ENCODE measurements around the gene CROCC2. TPM values are rescaled to one million over a fixed set of nuclear protein-coding genes. Genes with fewer than 3 reads are reported as not detected.

The CROCC2 gene
- polyA plus RNA-seq, 1 of the 3 experiments (the other 2 are of a cell fraction), result not detected

GRCh38 chr2:240873098-240873788, 32.9 kb upstream of the CROCC2 start:
- no peaks in the 10 kb centered on the region for H3K36me3 ChIP-seq (replicated peaks in 1 of 2; ENCODE audit: control insufficient read depth in 1 of 2, insufficient read depth in 2 of 2, low read length in 1 of 2)
- H2AFZ ChIP-seq (ENCODE audit: low read depth), result no peak overlapping the region
- H3K27me3 ChIP-seq (ENCODE audit: insufficient read depth), result no peaks in the 10 kb centered on the region
- H3K4me3 ChIP-seq (ENCODE audit: low read depth in 2 of 2, low read length in 1 of 2), result no peak overlapping the region
- no peaks in the 10 kb centered on the region for H3F3A ChIP-seq (replicated peaks; ENCODE audit: insufficient read depth)
- no peak overlapping the region for H3K4me2 ChIP-seq
- no peak overlapping the region for H3K9ac ChIP-seq
- H3K9me3 ChIP-seq, result no peaks in the 10 kb centered on the region
- TF ChIP-seq MEF2A (IDR thresholded peaks at IDR 0.05; ENCODE audit: borderline replicate concordance, low read depth) (no peak), SMC3 (IDR thresholded peaks at IDR 0.05; ENCODE audit: low read depth, low read length) (no peak), EP300 (IDR thresholded peaks at IDR 0.05; ENCODE audit: borderline replicate concordance in 1 of 2, low read depth in 1 of 2, low read length in 1 of 2) (no peak), FOXM1 (IDR thresholded peaks at IDR 0.05; ENCODE audit: low read depth) (no peak), CHD2 (IDR thresholded peaks at IDR 0.05; ENCODE audit: low read length, partially characterized antibody) (no peak), SIN3A (IDR thresholded peaks at IDR 0.05; ENCODE audit: borderline replicate concordance, low read depth, low read length) (no peak)
- TF ChIP-seq, protein P1, sequence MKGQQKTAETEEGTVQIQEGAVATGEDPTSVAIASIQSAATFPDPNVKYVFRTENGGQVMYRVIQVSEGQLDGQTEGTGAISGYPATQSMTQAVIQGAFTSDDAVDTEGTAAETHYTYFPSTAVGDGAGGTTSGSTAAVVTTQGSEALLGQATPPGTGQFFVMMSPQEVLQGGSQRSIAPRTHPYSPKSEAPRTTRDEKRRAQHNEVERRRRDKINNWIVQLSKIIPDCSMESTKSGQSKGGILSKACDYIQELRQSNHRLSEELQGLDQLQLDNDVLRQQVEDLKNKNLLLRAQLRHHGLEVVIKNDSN (IDR thresholded peaks at IDR 0.05; ENCODE audit: borderline replicate concordance, low read depth), result no peak
- 74% methylated on average over 15 of the region's 21 CpGs for WGBS (ENCODE audit: low lambda C conversion rate)
- ChIA-PET POLR2A (no interaction called here), CTCF (interaction anchor here (1.4 to 4.6 kb wide), 2 partner anchors 16 to 21 kb away, joined by 3 to 20 read pairs; no protein-coding TSS in a partner anchor)
- peaks cover 0 to 8% of the 10 kb centered on the region in 2 experiments; a peak in 1 of 4 replicates for H3K4me1 ChIP-seq (ENCODE audit: control insufficient read depth in 1 of 2, insufficient read depth in 2 of 2, low read depth in 1 of 2, low read length in 1 of 2)
- peak; percentile 24 for DNase-seq
- no peaks in the 10 kb centered on the region for H4K20me1 ChIP-seq (ENCODE audit: insufficient read depth)
- no peaks in the 10 kb centered on the region for H3K9me2 ChIP-seq
- no peaks in the 10 kb centered on the region for H3K79me2 ChIP-seq (ENCODE audit: insufficient read depth)
- no peak overlapping the region for H3K27ac ChIP-seq (ENCODE audit: low read depth in 2 of 2, low read length in 1 of 2)

- H3K4me2 ChIP-seq, result no peak overlapping the region
- H3K36me3 ChIP-seq (replicated peaks in 1 of 2; ENCODE audit: control insufficient read depth in 1 of 2, insufficient read depth in 2 of 2, low read length in 1 of 2), result no peaks in the 10 kb centered on the region
- peak; percentile 43 for DNase-seq
- H3F3A ChIP-seq (replicated peaks; ENCODE audit: insufficient read depth), result no peaks in the 10 kb centered on the region
- no peak overlapping the region for H3K27ac ChIP-seq (ENCODE audit: low read depth in 2 of 2, low read length in 1 of 2)
- whole genome bisulfite sequencing (ENCODE audit: low lambda C conversion rate), result 54% methylated on average over 17 of the region's 33 CpGs
- no peaks in the 10 kb centered on the region for H3K79me2 ChIP-seq (ENCODE audit: insufficient read depth)
- H2AFZ ChIP-seq (ENCODE audit: low read depth), result no peak overlapping the region
- H3K9ac ChIP-seq, result no peak overlapping the region
- H3K4me1 ChIP-seq (ENCODE audit: control insufficient read depth in 1 of 2, insufficient read depth in 2 of 2, low read depth in 1 of 2, low read length in 1 of 2), result peaks cover 0 to 8% of the 10 kb centered on the region in 2 experiments; a peak in 1 of 4 replicates
- no peaks in the 10 kb centered on the region for H4K20me1 ChIP-seq (ENCODE audit: insufficient read depth)
- TF ChIP-seq TAF1 (IDR thresholded peaks at IDR 0.05; ENCODE audit: borderline replicate concordance, low read depth, low read length) (no peak), RCOR1 (IDR thresholded peaks at IDR 0.05; ENCODE audit: low read length) (no peak), EP300 (IDR thresholded peaks at IDR 0.05; ENCODE audit: borderline replicate concordance in 1 of 2, low read depth in 1 of 2, low read length in 1 of 2) (no peak), YY1 (IDR thresholded peaks at IDR 0.05; ENCODE audit: low read depth) (no peak), TEAD4 (IDR thresholded peaks at IDR 0.05; ENCODE audit: borderline replicate concordance, insufficient read depth) (no peak), JUND (IDR thresholded peaks at IDR 0.05) (no peak), FOXM1 (IDR thresholded peaks at IDR 0.05; ENCODE audit: low read depth) (no peak), CTCF (IDR thresholded peaks at IDR 0.05) (no peak), SMC3 (IDR thresholded peaks at IDR 0.05; ENCODE audit: low read depth, low read length) (no peak)
- TF ChIP-seq, protein P2, sequence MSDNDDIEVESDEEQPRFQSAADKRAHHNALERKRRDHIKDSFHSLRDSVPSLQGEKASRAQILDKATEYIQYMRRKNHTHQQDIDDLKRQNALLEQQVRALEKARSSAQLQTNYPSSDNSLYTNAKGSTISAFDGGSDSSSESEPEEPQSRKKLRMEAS (IDR thresholded peaks at IDR 0.05; ENCODE audit: low read depth), result no peak
- TF ChIP-seq, protein P3, sequence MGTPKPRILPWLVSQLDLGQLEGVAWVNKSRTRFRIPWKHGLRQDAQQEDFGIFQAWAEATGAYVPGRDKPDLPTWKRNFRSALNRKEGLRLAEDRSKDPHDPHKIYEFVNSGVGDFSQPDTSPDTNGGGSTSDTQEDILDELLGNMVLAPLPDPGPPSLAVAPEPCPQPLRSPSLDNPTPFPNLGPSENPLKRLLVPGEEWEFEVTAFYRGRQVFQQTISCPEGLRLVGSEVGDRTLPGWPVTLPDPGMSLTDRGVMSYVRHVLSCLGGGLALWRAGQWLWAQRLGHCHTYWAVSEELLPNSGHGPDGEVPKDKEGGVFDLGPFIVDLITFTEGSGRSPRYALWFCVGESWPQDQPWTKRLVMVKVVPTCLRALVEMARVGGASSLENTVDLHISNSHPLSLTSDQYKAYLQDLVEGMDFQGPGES (IDR thresholded peaks at IDR 0.05; ENCODE audit: low read depth, low read length), result no peak
- TF ChIP-seq, protein P4, sequence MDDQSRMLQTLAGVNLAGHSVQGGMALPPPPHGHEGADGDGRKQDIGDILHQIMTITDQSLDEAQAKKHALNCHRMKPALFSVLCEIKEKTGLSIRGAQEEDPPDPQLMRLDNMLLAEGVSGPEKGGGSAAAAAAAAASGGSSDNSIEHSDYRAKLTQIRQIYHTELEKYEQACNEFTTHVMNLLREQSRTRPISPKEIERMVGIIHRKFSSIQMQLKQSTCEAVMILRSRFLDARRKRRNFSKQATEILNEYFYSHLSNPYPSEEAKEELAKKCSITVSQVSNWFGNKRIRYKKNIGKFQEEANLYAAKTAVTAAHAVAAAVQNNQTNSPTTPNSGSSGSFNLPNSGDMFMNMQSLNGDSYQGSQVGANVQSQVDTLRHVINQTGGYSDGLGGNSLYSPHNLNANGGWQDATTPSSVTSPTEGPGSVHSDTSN (IDR thresholded peaks at IDR 0.05), result no peak
- TF ChIP-seq, protein P5, sequence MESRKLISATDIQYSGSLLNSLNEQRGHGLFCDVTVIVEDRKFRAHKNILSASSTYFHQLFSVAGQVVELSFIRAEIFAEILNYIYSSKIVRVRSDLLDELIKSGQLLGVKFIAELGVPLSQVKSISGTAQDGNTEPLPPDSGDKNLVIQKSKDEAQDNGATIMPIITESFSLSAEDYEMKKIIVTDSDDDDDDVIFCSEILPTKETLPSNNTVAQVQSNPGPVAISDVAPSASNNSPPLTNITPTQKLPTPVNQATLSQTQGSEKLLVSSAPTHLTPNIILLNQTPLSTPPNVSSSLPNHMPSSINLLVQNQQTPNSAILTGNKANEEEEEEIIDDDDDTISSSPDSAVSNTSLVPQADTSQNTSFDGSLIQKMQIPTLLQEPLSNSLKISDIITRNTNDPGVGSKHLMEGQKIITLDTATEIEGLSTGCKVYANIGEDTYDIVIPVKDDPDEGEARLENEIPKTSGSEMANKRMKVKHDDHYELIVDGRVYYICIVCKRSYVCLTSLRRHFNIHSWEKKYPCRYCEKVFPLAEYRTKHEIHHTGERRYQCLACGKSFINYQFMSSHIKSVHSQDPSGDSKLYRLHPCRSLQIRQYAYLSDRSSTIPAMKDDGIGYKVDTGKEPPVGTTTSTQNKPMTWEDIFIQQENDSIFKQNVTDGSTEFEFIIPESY (IDR thresholded peaks at IDR 0.05; ENCODE audit: borderline replicate concordance, low read depth), result no peak
- CTCF ChIA-PET, result interaction anchor here (0.7 to 4.6 kb wide), 3 partner anchors 16 to 330 kb away, joined by 3 to 20 read pairs (median 3); no protein-coding TSS in a partner anchor
- H3K27me3 ChIP-seq (ENCODE audit: insufficient read depth), result no peaks in the 10 kb centered on the region
- POLR2A ChIA-PET, result no interaction called here
- no peaks in the 10 kb centered on the region for H3K9me3 ChIP-seq
- no peak overlapping the region for H3K4me3 ChIP-seq (ENCODE audit: low read depth in 2 of 2, low read length in 1 of 2)
- H3K9me2 ChIP-seq, result no peaks in the 10 kb centered on the region
These were observed 32.1 kb upstream of the CROCC2 start for GRCh38 chr2:240873805-240874714.
